HepG2 (cell line): ENCODE results near the gene BAHD1. TPM values are rescaled to one million over a fixed set of nuclear protein-coding genes. Genes with fewer than 3 reads are reported as not detected.

Experiments
- ATAC-seq: fragments of 200-7000 bp; cut with Tn5 transposase; 3 replicates; pipeline ENCODE4 v1.9.1; 2020; ENCODE audit warnings: mild to moderate bottlenecking, moderate library complexity
- BruUV-seq: library from RNA; stranded (reverse); fragments of 400-500 nt; replicated peaks from 2 replicates; lab custom pipeline; 2021; lab: Mats Ljungman, UMichigan
- CTCF ChIA-PET: fragments of 300-600 bp; formaldehyde crosslinking; extraction: SDS; loops from one replicate; lab custom pipeline; 2021; ENCODE audit warnings: low total read pairs, inconsistent platforms, low intra/inter-chr PET ratio; lab: Yijun Ruan, JAX
- POLR2A ChIA-PET: fragments of 350-600 bp; sonication (Branson Sonifier 250); formaldehyde crosslinking; loops from one replicate; lab custom pipeline; 2020; ENCODE audit warnings: antibody characterized with exemption, inconsistent platforms; lab: Yijun Ruan, JAX
- DNase-seq: peaks from one replicate; pipeline ENCODE4 v3.0.0-alpha.2; 2015; ENCODE audit warnings: low spot score
- FAIRE-seq: peaks from 3 replicates; lab custom pipeline; 2011; peaks lifted over from hg19 to GRCh38; lab: Jason Lieb, UNC
- H2AFZ ChIP-seq: one replicate; pipeline ENCODE4 v1.6.1; 2011; ENCODE audit warnings: low read length, inconsistent platforms
- H3K27ac ChIP-seq: fragments of 300-600 bp; 3 replicates; pipeline ENCODE4 v1.8.0; 2011; ENCODE audit warnings: mixed run types, mild to moderate bottlenecking, mixed read lengths, low read length, inconsistent platforms; ENCODE audit not compliant: insufficient read depth; ENCODE audit errors: extremely low read length
- H3K27me3 ChIP-seq, 2 experiments: fragments of 200-600 bp in 1 of 2; 2 replicates in 1 of 2; 3 replicates in 1 of 2; pipeline versions ENCODE4 v1.6.0 to v1.8.0; 2011; ENCODE audit warnings: low read length in 2 of 2, mild to moderate bottlenecking in 2 of 2, moderate library complexity in 2 of 2, inconsistent platforms in 1 of 2; ENCODE audit not compliant: insufficient read depth in 2 of 2, control insufficient read depth in 1 of 2
- H3K36me3 ChIP-seq, 2 experiments: fragments of 200-600 bp in 1 of 2; replicated peaks in 1 of 2; 2 replicates in 1 of 2; 3 replicates in 1 of 2; pipeline versions ENCODE4 v1.5.1 to v1.8.0; 2011; ENCODE audit warnings: low read length in 2 of 2, inconsistent platforms in 1 of 2; ENCODE audit not compliant: insufficient read depth in 2 of 2, control insufficient read depth in 1 of 2
- H3K4me1 ChIP-seq: 2 replicates; pipeline ENCODE4 v1.5.1; 2012; ENCODE audit warnings: low read length, inconsistent platforms; ENCODE audit not compliant: insufficient read depth
- H3K4me2 ChIP-seq: 2 replicates; pipeline ENCODE4 v1.6.0; 2011; ENCODE audit warnings: low read depth, low read length, inconsistent platforms
- H3K4me3 ChIP-seq, 3 experiments: fragments of 200-600 bp in 1 of 3; sonication (generic), shearing (Covaris generic) in 1 of 3; replicated peaks in 1 of 3; 2 replicates each; pipeline ENCODE4 v1.5.1; 2011 to 2016; ENCODE audit warnings: low read length in 3 of 3, inconsistent platforms in 2 of 3, low read depth in 2 of 3, mild to moderate bottlenecking in 2 of 3, control low read depth in 1 of 3, mixed read lengths in 1 of 3; ENCODE audit not compliant: insufficient read depth in 1 of 3
- H3K79me2 ChIP-seq: one replicate; pipeline ENCODE4 v1.6.1; 2011; ENCODE audit warnings: low read length, inconsistent platforms; ENCODE audit not compliant: insufficient read depth
- H3K9ac ChIP-seq: 2 replicates; pipeline ENCODE4 v1.6.0; 2011; ENCODE audit warnings: mild to moderate bottlenecking, low read depth, low read length, inconsistent platforms; ENCODE audit not compliant: insufficient read depth
- H3K9me3 ChIP-seq: 2 replicates; pipeline ENCODE4 v1.5.1; 2012; ENCODE audit warnings: mild to moderate bottlenecking, low read length
- H4K20me1 ChIP-seq: 2 replicates; pipeline ENCODE4 v1.6.0; 2011; ENCODE audit warnings: inconsistent platforms, mild to moderate bottlenecking, low read length, moderate library complexity; ENCODE audit not compliant: insufficient read depth
- CTCF ChIP-seq: sonication (generic); formaldehyde crosslinking; IDR thresholded peaks from 2 replicates; pipeline ENCODE4 v1.5.0; 2020; ENCODE audit warnings: mild to moderate bottlenecking, missing genetic modification reagents, moderate library complexity
- FOXP1 ChIP-seq, 2 experiments: fragments of 450-650 bp in 1 of 2; IDR thresholded peaks; 2 replicates each; pipeline ENCODE4 v1.6.1; 2017 to 2018; ENCODE audit warnings: antibody characterized with exemption in 1 of 2
- HIC2 ChIP-seq: sonication (generic); formaldehyde crosslinking; IDR thresholded peaks from 2 replicates; pipeline ENCODE4 v1.9.0; 2022; ENCODE audit warnings: low read depth, missing genetic modification reagents
- KDM1A ChIP-seq: IDR thresholded peaks from 2 replicates; pipeline ENCODE4 v1.6.1; 2016; ENCODE audit warnings: missing compliant biosample characterization
- PBX3 ChIP-seq: sonication (generic); formaldehyde crosslinking; IDR thresholded peaks from 2 replicates; pipeline ENCODE4 v1.8.1; 2023; ENCODE audit warnings: missing genetic modification reagents, inconsistent platforms, borderline replicate concordance
- ZBTB39 ChIP-seq: sonication (generic); formaldehyde crosslinking; IDR thresholded peaks from 2 replicates; pipeline ENCODE4 v1.5.0; 2020; ENCODE audit warnings: missing genetic modification reagents
- ZNF136 ChIP-seq: sonication (generic); formaldehyde crosslinking; IDR thresholded peaks from 2 replicates; pipeline ENCODE4 v1.8.1; 2022; ENCODE audit warnings: low read depth, mild to moderate bottlenecking, moderate library complexity, missing genetic modification reagents
- ZNF451 ChIP-seq: sonication (generic); formaldehyde crosslinking; IDR thresholded peaks from 2 replicates; pipeline ENCODE4 v1.5.0; 2020; ENCODE audit warnings: mild to moderate bottlenecking, missing genetic modification reagents
- ZSCAN29 ChIP-seq: sonication (generic); formaldehyde crosslinking; conservative IDR thresholded peaks from 2 replicates; pipeline ENCODE4 v1.4.0; 2020; ENCODE audit warnings: mild to moderate bottlenecking, missing genetic modification reagents
- WGBS: methylation state at CpG from one replicate; pipeline ENCODE4 v1.1.6; 2017; ENCODE audit warnings: low lambda C conversion rate; 5-methylcytosine and 5-hydroxymethylcytosine counted together
- in situ Hi-C: cut with HindIII; loops from 2 replicates; pipeline ENCODE4 v1.10.0; 2017; ENCODE audit warnings: low pct_unique_long_range_greater_than_20kb; ENCODE audit not compliant: extremely low pct_ligation_motif_present
- intact Hi-C: fragments of 100-400 bp; cut with micrococcal nuclease; formaldehyde crosslinking; loops from one replicate; pipeline ENCODE4 v1.10.0; 2022; ENCODE audit not compliant: unreplicated experiment
- polyA plus RNA-seq, 8 experiments: library from polyadenylated mRNA; depleted of rRNA in 3 of 8; stranded (reverse) in 7 of 8; unstranded in 1 of 8; fragments of >200 nt; fragmentation: Illumina TruSeq in 4 of 8; extraction: Trizol in 4 of 8; gene quantifications; 2 replicates each; pipeline versions ENCODE4 v1.2.1 to v1.2.3, GENCODE V29; 2011 to 2016; ENCODE audit warnings: low read depth in 4 of 8, missing spikeins in 1 of 8, mixed read lengths in 1 of 8; ENCODE audit not compliant: insufficient read depth in 1 of 8
- total RNA-seq, 5 experiments: library from RNA; depleted of rRNA; stranded (reverse); fragments of >200 nt; fragmentation: Illumina TruSeq; extraction: Trizol; gene quantifications; 2 replicates each; pipeline ENCODE4 v1.2.3, GENCODE V29; 2016; ENCODE audit warnings: low read depth in 1 of 5
- TF ChIP-seq, protein P1 (sequence below): IDR thresholded peaks from 2 replicates; pipeline ENCODE4 v1.6.1; 2016
- TF ChIP-seq, protein P2 (sequence below): sonication (generic); formaldehyde crosslinking; IDR thresholded peaks from 2 replicates; pipeline ENCODE4 v1.4.0; 2020; ENCODE audit warnings: missing genetic modification reagents, borderline replicate concordance

The BAHD1 gene
- total and polyA plus RNA-seq, 2 of the 13 experiments (the other 11 are each of a cell fraction or from before 2014, with no cell fraction given): 3.3 to 8.7 TPM

GRCh38 chr15:40451527-40452158 lies 10.9 kb downstream of the BAHD1 start:
- Histone ChIP-seq H3K79me2 (peaks cover 64% of the 10 kb centered on the region), H2AFZ (no peak overlapping the region), H3K36me3 (no peaks in the 10 kb centered on the region), H4K20me1 (peaks cover 21% of the 10 kb centered on the region; the same call in 1 of the 2 replicates), H3K27ac (peak overlapping the region; percentile 43), H3K4me2 (peak overlapping the region; percentile 54), H3K9ac (no peak overlapping the region), H3K9me3 (no peaks in the 10 kb centered on the region), H3K4me1 (peaks cover 86% of the 10 kb centered on the region), H3K4me3 (peak overlapping the region in 1 of 3 experiments; percentile 37; a peak in 1 of 6 replicates), H3K27me3 (no peaks in the 10 kb centered on the region)
- CTCF ChIA-PET: no interaction called here
- POLR2A ChIA-PET: interaction anchor here (0.9 to 1.5 kb wide), 2 partner anchors 18 to 46 kb away, joined by 3 to 5 read pairs; partner anchors contain the start of gene IVD
- DNase-seq (no peak), FAIRE-seq (peak; percentile 32), ATAC-seq (peak; percentile 54)
- no TSS peak for BruUV-seq
- in situ Hi-C loops: no loop called here
- 32% methylated on average over 3 of the region's 3 CpGs for WGBS
- intact Hi-C loops: no loop called here
- no peak for TF ChIP-seq ZBTB39 (CRISPR knock-in tag)
- no peak for TF ChIP-seq FOXP1 (IDR thresholded peaks at IDR 0.05)
- TF ChIP-seq FOXP1 (CRISPR knock-in tag; IDR thresholded peaks at IDR 0.05): no peak
- TF ChIP-seq ZNF451 (CRISPR knock-in tag): 0 out of 2 replicates have a peak, but pooled peaks have one; percentile 9
- no peak for TF ChIP-seq KDM1A (CRISPR knock-in tag)
- no peak for TF ChIP-seq ZSCAN29 (CRISPR knock-in tag)
- TF ChIP-seq, protein P1, sequence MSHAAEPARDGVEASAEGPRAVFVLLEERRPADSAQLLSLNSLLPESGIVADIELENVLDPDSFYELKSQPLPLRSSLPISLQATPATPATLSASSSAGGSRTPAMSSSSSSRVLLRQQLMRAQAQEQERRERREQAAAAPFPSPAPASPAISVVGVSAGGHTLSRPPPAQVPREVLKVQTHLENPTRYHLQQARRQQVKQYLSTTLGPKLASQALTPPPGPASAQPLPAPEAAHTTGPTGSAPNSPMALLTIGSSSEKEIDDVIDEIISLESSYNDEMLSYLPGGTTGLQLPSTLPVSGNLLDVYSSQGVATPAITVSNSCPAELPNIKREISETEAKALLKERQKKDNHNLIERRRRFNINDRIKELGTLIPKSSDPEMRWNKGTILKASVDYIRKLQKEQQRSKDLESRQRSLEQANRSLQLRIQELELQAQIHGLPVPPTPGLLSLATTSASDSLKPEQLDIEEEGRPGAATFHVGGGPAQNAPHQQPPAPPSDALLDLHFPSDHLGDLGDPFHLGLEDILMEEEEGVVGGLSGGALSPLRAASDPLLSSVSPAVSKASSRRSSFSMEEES (CRISPR knock-in tag): no peak
- no peak for TF ChIP-seq ZNF136 (CRISPR knock-in tag)
- TF ChIP-seq PBX3 (CRISPR knock-in tag): no peak
- TF ChIP-seq HIC2 (CRISPR knock-in tag): no peak
- TF ChIP-seq, protein P2, sequence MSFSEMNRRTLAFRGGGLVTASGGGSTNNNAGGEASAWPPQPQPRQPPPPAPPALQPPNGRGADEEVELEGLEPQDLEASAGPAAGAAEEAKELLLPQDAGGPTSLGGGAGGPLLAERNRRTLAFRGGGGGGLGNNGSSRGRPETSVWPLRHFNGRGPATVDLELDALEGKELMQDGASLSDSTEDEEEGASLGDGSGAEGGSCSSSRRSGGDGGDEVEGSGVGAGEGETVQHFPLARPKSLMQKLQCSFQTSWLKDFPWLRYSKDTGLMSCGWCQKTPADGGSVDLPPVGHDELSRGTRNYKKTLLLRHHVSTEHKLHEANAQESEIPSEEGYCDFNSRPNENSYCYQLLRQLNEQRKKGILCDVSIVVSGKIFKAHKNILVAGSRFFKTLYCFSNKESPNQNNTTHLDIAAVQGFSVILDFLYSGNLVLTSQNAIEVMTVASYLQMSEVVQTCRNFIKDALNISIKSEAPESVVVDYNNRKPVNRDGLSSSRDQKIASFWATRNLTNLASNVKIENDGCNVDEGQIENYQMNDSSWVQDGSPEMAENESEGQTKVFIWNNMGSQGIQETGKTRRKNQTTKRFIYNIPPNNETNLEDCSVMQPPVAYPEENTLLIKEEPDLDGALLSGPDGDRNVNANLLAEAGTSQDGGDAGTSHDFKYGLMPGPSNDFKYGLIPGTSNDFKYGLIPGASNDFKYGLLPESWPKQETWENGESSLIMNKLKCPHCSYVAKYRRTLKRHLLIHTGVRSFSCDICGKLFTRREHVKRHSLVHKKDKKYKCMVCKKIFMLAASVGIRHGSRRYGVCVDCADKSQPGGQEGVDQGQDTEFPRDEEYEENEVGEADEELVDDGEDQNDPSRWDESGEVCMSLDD (CRISPR knock-in tag): no peak
- TF ChIP-seq CTCF (CRISPR knock-in tag): no peak
